ENCODE measurements around the gene SEMA3A. TPM values are rescaled to one million over a fixed set of nuclear protein-coding genes. Genes with fewer than 3 reads are reported as not detected.
"Not testable (repeated sequence)": the region's sequence is repeated elsewhere in the genome, so short reads cannot be mapped to it uniquely, and the experiment has no call there.

The SEMA3A gene
- total RNA-seq, 2 experiments from 2014 or later, result 3.2 to 3.3 TPM

- Mint-ChIP-seq H3K36me3 (peaks cover 13% of the 10 kb centered on the region), H3K9me3 (peaks cover 2% of the 10 kb centered on the region), H3K27me3 (no peaks in the 10 kb centered on the region), H3K27ac (no peak overlapping the region), H3K4me3 (no peak overlapping the region), H3K4me1 (peaks cover 25% of the 10 kb centered on the region)
- no peak for ATAC-seq (ENCODE audit: low read depth)
- no peak for DNase-seq
- POLR2A ChIA-PET, result no interaction called here
Observed at GRCh38 chr7:84077336-84077735, 117.3 kb downstream of the SEMA3A start.

DNA sequence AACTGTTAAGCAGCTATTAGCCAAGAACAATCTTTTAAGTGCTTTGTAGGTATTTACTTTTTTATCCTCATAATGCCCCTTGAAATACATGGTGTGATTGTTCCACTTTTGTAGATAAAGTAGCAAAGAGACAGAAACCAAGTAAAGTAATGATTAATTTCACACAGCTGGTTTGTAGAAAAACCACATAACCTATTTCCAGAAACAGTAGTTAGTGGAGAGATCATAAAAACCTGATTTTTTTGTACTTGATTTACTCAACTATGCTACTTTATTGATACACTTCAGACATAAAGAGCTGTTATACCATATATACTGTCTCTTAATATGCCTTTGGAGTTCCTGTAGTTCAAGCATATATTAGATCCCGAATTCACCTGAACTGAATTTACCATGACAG, 118.4 kb downstream of the SEMA3A start:
- DNase-seq, result no peak
- H3K36me3 Mint-ChIP-seq, result peaks cover 13% of the 10 kb centered on the region
- POLR2A ChIA-PET, result interaction anchor here (0.8 kb wide), 1 partner anchor 15 kb away, joined by 4 read pairs; no protein-coding TSS in a partner anchor
- peak overlapping the region; percentile 41 for H3K4me3 Mint-ChIP-seq
- H3K27ac Mint-ChIP-seq, result peak overlapping the region; percentile 46
- peaks cover 22% of the 10 kb centered on the region for H3K4me1 Mint-ChIP-seq
- no peaks in the 10 kb centered on the region for H3K27me3 Mint-ChIP-seq
- ATAC-seq (ENCODE audit: low read depth), result peak; percentile 73
- peaks cover 2% of the 10 kb centered on the region for H3K9me3 Mint-ChIP-seq

GRCh38 chr7:84073186-84073875, 121.3 kb downstream of the SEMA3A start:
- peaks cover 1% of the 10 kb centered on the region for H3K9me3 Mint-ChIP-seq
- H3K27me3 Mint-ChIP-seq, result no peaks in the 10 kb centered on the region
- H3K4me1 Mint-ChIP-seq, result peaks cover 26% of the 10 kb centered on the region
- H3K4me3 Mint-ChIP-seq, result no peak overlapping the region
- no peak for DNase-seq
- POLR2A ChIA-PET, result no interaction called here
- ATAC-seq (ENCODE audit: low read depth), result no peak
- H3K36me3 Mint-ChIP-seq, result peaks cover 11% of the 10 kb centered on the region
- H3K27ac Mint-ChIP-seq, result no peak overlapping the region

DNA sequence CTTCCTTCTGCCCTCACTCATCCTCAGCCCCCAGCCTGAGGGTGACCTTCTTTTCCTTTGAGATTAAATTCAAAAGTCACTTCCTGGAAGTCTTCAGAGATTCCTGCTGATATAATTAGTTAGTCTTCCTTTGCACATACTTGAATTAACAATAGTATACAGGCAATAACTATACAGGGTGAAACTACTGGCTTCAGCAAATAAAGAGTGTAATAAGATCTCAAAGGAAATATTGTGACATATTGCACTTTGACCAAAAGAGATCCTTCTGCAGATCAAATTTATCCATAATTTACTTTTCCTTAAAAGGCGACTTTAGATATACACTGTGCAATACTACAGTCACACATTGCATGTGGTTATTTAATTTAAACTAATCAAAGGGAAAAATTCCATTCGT, 123.8 kb downstream of the SEMA3A start:
- H3K27me3 Mint-ChIP-seq, result no peaks in the 10 kb centered on the region

DNA sequence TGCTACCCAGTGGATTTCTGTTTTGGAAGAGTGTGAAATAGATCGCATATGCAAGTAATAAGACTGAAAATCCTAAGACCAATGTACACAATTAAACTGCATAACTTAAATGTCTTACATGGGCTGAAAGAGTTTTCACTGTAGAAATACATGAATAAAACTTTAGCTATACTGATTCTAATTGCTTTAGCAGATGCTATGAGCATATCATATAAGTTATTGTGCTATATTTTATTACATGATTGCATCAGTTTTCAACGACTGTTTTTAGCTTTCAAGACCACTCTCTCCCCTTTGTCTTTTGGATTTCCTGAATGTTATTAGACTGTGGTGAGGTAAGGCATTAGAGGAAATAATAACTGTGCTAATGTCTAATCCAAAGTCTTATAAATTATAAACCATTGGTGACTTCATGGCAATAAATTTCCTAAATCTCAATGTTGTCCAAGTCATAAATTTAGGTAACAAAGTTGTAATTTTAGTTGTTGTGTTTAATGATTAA, 124.5 kb downstream of the SEMA3A start:
- Mint-ChIP-seq H3K9me3 (no peaks in the 10 kb centered on the region), H3K27ac (no peak overlapping the region), H3K4me1 (peaks cover 11% of the 10 kb centered on the region), H3K27me3 (no peaks in the 10 kb centered on the region), H3K36me3 (no peaks in the 10 kb centered on the region), H3K4me3 (no peak overlapping the region)
- DNase-seq (no peak), ATAC-seq (ENCODE audit: low read depth) (no peak)
- POLR2A ChIA-PET, result no interaction called here

More for the DNA sequence above, 123.8 kb downstream of the SEMA3A start:
- peaks cover 15% of the 10 kb centered on the region for H3K4me1 Mint-ChIP-seq
- no peak for DNase-seq
- no peaks in the 10 kb centered on the region for H3K9me3 Mint-ChIP-seq
- POLR2A ChIA-PET, result no interaction called here
- peaks cover 3% of the 10 kb centered on the region for H3K36me3 Mint-ChIP-seq
- no peak for ATAC-seq (ENCODE audit: low read depth)
- no peak overlapping the region for H3K27ac Mint-ChIP-seq
- no peak overlapping the region for H3K4me3 Mint-ChIP-seq

DNA sequence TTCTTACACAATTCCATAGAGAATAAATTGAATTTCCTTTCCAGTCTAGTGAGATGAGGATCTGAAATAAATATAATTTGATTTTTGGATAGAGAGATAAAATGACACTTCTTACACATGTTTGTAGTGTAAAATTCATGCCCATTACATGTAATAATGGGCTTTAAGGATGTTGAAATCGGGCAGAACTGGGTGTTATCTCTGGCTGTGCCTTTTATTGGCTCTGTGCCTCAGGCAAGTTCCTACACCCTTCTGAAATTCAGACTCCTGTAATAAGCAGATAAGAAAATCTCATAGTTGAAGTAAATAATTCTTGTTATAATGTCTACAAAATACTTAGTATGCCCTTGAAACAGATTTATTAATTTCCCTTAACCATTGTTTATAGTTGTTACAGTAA, 125.6 kb downstream of the SEMA3A start:
- no peak for DNase-seq
- Mint-ChIP-seq H3K36me3 (peaks cover 1% of the 10 kb centered on the region), H3K4me1 (peaks cover 8% of the 10 kb centered on the region), H3K4me3 (no peak overlapping the region), H3K9me3 (no peaks in the 10 kb centered on the region), H3K27me3 (no peaks in the 10 kb centered on the region), H3K27ac (no peak overlapping the region)
- no peak for ATAC-seq (ENCODE audit: low read depth)
- POLR2A ChIA-PET, result no interaction called here

DNA sequence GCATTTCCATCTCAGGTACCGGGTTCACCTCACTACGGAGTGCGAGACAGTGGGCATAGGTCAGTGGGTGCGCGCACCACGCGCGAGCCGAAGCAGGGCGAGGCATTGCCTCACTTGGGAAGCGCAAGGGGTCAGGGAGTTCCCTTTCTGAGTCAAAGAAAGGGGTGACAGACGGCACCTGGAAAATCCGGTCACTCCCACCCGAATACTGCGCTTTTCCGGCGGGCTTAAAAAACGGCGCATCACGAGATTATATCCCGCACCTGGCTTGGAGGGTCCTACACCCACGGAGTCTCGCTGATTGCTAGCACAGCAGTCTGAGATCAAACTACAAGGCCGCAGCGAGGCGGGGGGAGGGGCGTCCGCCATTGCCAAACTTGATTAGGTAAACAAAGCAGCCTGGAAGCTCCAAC, 132.1 kb downstream of the SEMA3A start:
- ATAC-seq (ENCODE audit: low read depth); H3K27ac Mint-ChIP-seq; POLR2A ChIA-PET; H3K4me1 Mint-ChIP-seq; H3K4me3 Mint-ChIP-seq; H3K9me3 Mint-ChIP-seq; H3K36me3 Mint-ChIP-seq; H3K27me3 Mint-ChIP-seq; DNase-seq: not testable (repeated sequence)

DNA sequence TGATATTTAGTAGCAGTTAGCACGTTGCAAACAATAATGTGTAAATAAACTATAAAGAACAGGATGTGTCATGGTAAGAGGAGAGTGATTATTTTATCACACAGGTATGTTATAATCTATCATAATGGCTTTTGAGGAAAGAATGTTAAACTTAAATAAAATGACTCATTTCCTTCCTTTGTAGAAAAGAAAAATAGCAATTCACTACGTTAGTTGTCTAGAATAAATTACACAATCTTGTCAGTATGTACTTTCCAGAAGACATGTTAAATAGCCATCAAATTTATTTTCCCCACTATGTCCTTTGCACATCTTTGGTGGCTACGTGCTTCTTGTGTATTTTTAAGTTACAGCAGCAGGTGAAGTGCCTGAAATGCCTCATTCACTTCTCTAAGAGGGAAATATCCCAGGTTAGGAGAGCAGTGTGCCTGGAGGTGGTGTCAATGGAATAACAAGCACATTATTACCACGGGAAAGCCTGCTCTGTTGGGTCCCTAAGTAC, 133.8 kb downstream of the SEMA3A start:
- no peaks in the 10 kb centered on the region for H3K9me3 Mint-ChIP-seq
- POLR2A ChIA-PET, result no interaction called here
- H3K27ac Mint-ChIP-seq, result no peak overlapping the region
- H3K27me3 Mint-ChIP-seq, result no peaks in the 10 kb centered on the region
- H3K4me3 Mint-ChIP-seq, result no peak overlapping the region
- ATAC-seq (ENCODE audit: low read depth), result no peak
- H3K36me3 Mint-ChIP-seq, result peaks cover 1% of the 10 kb centered on the region
- no peak for DNase-seq
- peaks cover 10% of the 10 kb centered on the region for H3K4me1 Mint-ChIP-seq

DNA sequence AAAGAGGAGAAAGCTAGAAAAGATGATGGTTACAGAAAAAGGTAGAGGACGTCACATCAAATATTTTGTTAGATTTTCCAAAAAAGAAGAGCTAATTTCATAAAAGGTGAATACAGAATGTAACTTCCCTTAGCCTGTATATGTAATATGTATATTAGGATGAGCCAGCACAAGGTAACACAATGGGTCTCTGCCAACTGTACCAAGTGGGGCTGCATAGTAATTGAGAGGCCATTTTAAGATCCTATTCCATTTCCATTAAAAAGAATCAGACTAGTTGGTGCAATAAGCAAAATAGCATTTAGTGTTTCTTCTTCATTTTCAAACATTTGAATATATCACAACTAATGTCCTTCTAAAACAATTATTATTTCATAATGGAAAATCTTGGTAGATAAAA, 134.6 kb downstream of the SEMA3A start:
- no peaks in the 10 kb centered on the region for H3K9me3 Mint-ChIP-seq
- ATAC-seq (ENCODE audit: low read depth) (no peak), DNase-seq (no peak)
- no peak overlapping the region for H3K27ac Mint-ChIP-seq
- H3K4me3 Mint-ChIP-seq, result no peak overlapping the region
- H3K4me1 Mint-ChIP-seq, result peaks cover 10% of the 10 kb centered on the region
- POLR2A ChIA-PET, result no interaction called here
- no peaks in the 10 kb centered on the region for H3K27me3 Mint-ChIP-seq
- peaks cover 1% of the 10 kb centered on the region for H3K36me3 Mint-ChIP-seq

DNA sequence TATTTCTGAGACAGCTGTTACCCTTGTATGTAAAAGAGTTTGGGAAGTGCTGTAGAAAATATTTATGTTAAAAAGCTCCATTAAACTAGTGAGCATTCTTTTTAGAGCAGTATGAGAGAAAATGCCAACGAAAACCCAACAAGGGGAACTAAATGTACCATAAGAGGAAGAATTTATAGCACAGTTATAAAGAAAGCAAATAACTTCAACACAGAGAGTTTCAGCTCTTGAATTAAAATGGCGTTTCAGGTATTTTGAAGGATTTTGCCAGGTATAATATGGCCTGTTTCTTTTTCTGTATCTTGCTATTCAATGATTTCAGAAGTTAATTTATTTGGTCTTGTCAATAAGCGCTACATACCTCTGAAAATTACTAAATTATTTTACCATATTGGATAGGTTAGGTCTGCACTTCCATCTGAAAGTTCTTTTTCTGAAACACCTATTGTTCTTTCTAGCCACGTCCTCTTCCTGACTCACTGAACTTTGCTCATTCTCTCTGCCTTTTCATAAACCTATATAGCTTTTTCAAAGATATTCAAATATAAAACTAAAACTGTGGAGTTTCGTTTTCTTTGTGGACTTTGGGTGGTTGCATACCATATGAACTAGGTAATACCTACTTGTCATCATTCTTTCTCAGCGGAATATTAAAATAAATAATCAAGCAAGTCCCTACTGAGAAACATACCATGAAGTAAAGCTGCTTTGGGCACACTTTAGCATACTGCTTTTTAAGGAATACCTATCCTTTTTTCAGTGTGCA, 136.1 kb downstream of the SEMA3A start:
- no peak overlapping the region for H3K27ac Mint-ChIP-seq
- H3K27me3 Mint-ChIP-seq, result no peaks in the 10 kb centered on the region
- H3K4me1 Mint-ChIP-seq, result peaks cover 10% of the 10 kb centered on the region
- POLR2A ChIA-PET, result no interaction called here
- peak; percentile 54 for ATAC-seq (ENCODE audit: low read depth)
- no peaks in the 10 kb centered on the region for H3K36me3 Mint-ChIP-seq
- no peak for DNase-seq
- H3K9me3 Mint-ChIP-seq, result no peaks in the 10 kb centered on the region
- no peak overlapping the region for H3K4me3 Mint-ChIP-seq

GRCh38 chr7:84057576-84057975, 137.0 kb downstream of the SEMA3A start:
- Mint-ChIP-seq H3K36me3 (no peaks in the 10 kb centered on the region), H3K4me1 (peaks cover 10% of the 10 kb centered on the region), H3K9me3 (no peaks in the 10 kb centered on the region), H3K27ac (no peak overlapping the region), H3K4me3 (no peak overlapping the region), H3K27me3 (no peaks in the 10 kb centered on the region)
- DNase-seq (no peak), ATAC-seq (ENCODE audit: low read depth) (no peak)
- POLR2A ChIA-PET, result no interaction called here

- H3K27me3 Mint-ChIP-seq, result no peaks in the 10 kb centered on the region
- ATAC-seq (ENCODE audit: low read depth), result no peak
- POLR2A ChIA-PET, result no interaction called here
- H3K4me3 Mint-ChIP-seq, result no peak overlapping the region
- H3K9me3 Mint-ChIP-seq, result no peaks in the 10 kb centered on the region
- peaks cover 10% of the 10 kb centered on the region for H3K4me1 Mint-ChIP-seq
- H3K27ac Mint-ChIP-seq, result no peak overlapping the region
- DNase-seq, result no peak
- no peaks in the 10 kb centered on the region for H3K36me3 Mint-ChIP-seq
Observed at GRCh38 chr7:84055904-84056605, 138.5 kb downstream of the SEMA3A start.

DNA sequence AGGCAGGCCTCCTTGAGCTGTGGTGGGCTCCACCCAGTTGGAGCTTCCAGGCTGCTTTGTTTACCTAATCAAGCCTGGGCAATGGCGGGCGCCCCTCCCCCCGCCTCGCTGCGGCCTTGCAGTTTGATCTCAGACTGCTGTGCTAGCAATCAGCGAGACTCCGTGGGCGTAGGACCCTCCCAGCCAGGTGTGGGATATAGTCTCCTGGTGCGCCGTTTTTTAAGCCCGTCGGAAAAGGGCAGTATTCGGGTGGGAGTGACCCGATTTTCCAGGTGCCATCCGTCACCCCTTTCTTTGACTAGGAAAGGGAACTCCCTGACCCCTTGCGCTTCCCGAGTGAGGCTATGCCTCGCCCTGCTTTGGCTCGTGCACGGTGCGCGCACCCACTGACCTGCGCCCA, 139.4 kb downstream of the SEMA3A start:
- DNase-seq; ATAC-seq (ENCODE audit: low read depth); H3K27me3 Mint-ChIP-seq; H3K4me3 Mint-ChIP-seq; POLR2A ChIA-PET; H3K9me3 Mint-ChIP-seq; H3K4me1 Mint-ChIP-seq; H3K36me3 Mint-ChIP-seq; H3K27ac Mint-ChIP-seq: not testable (repeated sequence)
